Activated CD8-positive, alpha-beta memory T cell treated with anti-CD3 and anti-CD28 coated beads, Interleukin-2, amount 50 U/mL, for 48 hours (primary cell): ENCODE measurements around the gene GYG1.

Experiments used
- DNase-seq: peaks from one replicate; pipeline ENCODE4 v3.0.0-alpha.2; 2020

Gene GYG1

DNA sequence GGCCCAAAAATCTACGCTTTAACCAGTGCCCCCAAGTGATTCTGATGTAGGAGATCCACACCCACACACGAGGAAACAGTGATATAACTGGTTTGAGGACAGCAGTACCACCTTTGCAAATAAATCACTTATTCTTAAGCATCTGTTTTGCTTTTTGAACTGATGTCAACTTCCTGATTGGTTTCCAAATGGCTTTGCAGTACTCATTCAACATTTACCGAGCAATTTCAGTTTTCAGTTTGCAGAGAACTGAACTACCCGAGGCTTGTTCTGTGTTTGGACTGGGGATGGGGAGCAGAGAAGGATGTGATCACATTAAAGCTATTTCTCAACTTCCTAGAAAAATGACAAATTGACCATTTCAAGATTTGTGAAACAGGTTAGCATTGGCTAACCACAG lies 1.1 kb upstream of the GYG1 start:
- DNase-seq, result no peak

DNA sequence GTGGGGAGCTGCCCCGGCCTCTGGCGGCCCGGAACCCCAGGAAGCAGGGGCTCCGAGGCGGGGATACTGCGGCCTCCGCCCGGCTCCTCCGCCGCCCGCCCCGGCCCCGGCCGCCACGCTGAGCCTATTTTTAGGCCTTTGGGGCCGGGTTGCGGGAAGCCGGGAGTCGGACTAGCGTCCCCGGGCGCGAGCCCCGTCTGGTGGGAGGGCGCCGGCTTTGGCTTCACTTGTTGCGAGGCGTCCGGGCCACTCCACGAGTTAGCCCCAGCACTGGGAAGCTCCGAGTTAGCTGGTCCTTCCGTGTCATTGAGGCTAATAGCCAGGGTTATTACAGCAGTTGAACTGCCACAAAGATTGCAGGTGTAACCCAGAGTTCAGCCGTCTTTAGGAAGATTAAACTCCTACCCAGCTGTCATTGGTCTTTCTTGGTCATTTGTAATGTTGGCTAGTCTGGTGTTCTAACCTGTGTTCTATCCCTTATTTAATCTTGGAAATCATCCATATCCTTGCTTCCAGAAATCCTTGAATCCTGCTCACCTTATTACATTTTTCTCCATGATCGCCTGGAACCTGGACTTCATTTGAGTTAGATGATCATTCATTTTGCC lies 791 bp downstream of the GYG1 start:
- DNase-seq, result peak; percentile 73

DNA sequence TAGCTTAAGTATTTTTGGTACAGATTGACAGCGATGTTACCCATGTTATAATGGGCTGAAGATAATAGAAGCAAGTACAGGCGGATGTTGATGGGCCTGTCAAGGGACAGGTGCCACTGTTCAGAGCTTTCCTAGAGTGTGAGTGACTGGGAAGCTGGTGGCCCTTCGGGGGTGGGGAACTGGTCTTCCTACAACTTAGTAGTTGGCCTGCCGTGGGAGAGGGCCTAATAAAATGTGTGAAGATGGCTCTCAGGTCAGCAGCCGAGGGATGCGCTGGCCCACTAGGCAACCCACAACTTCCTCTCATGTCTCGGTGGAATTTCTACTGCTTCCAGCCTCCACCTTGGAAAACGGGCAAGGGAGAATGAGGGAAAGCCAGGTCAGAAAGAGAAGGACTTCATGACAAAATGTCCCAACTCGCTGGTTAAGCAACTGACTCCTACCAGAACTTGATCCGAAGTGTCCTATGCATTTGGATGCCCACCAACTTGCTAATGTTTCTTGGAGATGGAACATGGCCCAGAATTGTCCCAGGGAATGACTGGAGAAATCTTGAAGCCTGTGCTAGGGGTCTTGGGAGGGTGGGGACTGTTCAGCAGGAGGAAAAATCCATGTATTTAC lies 1.4 kb downstream of the GYG1 start:
- DNase-seq, result no peak

DNA sequence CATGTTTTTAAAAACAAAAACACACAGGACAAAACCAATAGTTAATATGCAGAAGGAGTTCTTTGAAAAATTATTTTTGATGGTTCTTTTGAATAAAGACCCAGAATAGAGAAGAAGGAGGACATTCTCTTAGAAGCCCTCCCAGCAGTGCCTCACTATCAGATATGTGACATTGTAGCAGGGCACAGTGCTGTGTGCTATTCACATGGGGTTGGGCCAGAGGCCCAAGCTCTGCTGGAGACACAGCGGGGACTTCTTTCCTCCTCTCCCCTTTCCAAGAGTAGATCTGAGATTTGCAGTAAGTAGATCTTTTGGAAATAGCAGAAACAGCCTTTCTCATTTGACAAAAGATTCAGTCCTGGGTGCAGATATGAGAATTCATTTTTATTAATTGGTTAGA lies 6.3 kb downstream of the GYG1 start:
- DNase-seq, result no peak

DNA sequence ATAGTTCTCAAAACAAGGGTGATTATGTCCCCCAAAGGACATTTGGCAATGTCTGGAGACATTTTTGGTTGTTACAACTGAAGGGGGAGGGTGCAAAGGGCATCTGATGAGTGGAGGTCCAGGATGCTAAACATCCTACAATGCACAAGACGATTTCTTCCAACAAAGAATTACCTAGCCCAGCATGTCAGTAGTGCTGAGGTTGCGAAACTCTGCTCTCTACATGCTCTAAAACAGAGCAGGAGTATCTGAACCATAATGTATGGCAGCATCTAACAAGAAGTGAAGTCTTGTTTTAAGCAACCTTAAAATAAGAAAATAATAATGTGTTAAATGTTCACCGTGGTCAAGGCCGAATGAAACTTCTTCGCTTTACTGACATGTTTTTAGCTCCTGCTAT lies 7.0 kb downstream of the GYG1 start:
- no peak for DNase-seq

DNA sequence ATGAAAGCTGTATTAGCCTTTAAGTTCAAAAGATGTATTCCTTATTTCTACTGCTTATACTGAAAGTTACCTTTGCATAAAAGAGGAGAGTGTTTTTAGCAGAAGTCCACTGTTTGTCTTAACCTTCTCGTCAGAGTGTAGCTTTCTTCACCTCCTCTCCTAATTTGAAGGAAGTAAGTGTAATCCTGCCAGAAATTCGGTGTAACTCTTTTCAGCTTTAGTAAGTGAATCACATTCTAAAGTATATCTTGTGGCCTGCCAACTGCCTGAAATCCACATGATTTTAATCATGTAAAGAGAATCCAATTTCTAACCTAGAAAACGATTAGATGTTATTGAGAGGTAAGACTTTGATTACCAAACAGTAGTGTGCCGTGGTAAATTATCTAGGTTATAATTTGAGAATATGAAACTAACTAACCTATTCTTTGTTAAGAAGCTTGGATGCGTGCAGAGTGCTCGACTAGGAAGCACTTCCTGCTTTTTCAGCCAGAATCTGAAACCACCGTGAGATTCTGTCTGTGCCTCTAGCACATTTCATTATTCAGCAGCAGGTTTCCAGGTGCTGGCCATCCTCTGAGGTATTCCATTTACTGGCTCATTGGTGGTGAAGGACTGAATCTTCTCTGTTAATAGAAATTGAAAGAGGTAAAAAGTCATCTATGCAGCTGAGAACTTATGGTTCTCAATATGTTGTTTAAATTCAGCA lies 7.5 kb downstream of the GYG1 start:
- no peak for DNase-seq

DNA sequence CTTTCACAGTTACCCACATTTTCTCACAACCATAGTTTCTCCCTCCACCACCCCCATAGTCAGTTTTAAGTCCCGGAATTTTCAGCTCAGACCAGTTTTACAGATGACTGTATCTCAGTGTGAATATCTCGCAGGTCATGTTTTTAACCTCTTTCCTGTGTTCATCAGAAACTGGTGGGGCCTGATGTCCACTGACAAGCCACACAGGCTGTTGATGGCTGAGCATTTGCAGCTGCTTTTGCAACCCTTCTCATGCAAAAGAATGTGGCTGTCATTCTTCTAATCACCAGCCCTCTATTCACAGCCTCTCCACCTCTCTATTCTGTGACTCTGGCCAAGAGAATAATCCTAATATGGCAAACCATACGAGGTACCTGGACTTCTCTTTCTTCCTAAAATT lies 8.5 kb downstream of the GYG1 start:
- DNase-seq, result no peak

DNA sequence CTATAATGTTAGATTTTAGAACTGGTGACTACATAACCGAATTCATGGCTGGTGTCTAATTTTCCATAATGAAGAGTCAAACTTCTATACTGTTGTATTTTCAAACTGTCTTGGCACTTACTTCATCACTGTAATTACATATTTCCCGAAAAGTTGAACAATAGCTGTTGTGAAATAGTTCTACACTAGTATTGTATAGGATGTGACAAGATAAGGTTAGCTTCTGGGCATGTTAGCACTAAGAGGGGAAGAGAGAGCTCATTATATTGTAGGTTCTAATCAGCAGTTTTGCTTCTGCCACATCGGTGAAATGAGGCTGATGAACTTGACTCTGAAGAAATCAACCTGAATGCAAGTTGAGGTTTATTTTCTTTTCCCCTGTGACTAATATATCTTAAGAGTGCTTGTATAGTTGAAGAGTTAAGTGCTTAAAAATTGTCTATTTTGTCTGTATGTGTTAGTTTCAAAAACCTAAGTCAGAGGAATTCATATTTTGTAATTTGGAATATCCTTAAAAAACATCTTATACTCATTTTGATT lies 8.9 kb downstream of the GYG1 start:
- no peak for DNase-seq

DNA sequence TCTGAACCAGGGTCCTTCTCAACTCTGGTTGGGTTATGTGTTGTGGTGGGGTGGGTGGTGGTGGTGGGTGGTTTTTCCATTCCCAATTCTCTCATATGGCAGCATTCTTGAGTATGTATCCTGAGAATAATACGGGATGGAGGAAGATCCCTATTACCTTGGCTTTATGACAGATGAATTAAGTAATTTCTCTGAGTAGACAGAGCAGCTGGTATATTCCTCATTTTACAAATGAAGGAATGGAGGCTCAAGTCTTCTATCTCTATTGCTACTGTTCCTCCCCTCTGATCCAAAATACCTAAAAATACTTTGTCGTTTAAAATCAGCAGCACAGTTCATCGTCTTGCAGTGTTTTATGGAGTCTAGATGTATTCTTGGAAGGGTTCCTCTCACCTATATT lies 10.4 kb downstream of the GYG1 start:
- no peak for DNase-seq

DNA sequence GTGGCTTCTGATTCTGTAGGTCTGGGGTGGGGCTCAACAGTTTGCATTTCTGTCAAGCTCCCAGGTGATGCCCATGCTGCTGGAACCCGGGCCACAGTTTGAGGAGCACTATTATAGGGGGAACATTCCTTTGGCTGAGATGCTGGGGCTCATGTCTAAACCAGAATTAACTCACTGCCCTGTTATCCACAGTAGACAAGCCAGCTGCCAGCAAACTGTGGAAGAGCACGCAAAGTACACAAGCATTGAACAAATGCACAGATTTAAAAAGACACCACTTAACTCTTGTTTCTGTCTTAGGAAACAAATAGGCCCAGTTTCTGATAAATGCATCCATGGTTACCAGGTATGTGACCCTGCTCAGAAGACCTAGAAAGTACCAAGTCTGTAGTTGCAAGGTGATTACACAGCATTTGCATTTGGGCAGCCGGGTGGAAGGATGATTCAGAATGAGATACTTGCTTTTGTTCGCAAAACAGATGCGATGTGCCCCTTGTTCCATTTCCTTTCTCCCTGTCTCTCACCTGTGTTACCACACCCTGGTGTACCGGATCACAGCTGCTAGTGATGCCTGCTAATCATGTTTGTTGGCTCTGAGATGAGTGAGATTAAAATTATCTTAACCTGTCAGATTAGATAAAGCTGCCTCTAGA lies 12.4 kb downstream of the GYG1 start:
- DNase-seq, result no peak

DNA sequence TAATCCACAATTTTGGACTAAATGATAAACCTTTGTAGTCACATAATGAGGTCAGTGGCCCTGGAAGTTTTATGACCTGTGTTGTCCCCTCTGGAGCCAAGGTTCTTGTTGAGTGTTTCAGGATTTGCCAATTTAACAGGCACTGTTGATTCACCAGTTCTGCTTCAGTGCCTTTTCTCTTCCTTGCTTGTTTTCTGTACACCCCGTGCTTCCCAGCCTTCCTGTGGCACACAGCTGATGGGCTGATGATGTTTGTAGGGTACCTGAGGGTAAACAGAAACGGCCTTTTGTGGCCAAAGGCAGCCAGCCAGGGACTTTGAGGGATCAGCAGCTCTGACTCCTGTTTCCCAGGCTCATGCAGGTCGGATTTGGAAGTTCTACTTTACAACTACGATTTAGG lies 13.3 kb downstream of the GYG1 start:
- DNase-seq, result no peak

DNA sequence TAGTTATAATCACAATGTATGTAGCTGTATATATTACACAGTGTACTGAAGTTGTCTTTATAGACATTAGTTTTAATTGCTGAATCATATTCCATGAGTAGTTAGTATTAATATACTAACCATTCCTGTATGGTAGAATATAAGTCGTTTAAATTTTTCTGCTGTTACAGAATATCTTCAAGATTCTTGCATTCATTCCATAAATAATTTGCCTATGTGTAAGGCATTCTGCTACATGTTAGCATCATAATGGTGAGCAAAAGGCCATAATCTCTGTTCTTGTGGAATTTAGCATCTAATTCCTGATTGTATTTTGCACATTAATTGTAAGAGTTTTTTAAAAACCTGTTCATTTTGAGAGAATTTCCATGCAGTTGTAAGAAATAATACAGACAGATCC lies 14.1 kb downstream of the GYG1 start:
- DNase-seq, result no peak

DNA sequence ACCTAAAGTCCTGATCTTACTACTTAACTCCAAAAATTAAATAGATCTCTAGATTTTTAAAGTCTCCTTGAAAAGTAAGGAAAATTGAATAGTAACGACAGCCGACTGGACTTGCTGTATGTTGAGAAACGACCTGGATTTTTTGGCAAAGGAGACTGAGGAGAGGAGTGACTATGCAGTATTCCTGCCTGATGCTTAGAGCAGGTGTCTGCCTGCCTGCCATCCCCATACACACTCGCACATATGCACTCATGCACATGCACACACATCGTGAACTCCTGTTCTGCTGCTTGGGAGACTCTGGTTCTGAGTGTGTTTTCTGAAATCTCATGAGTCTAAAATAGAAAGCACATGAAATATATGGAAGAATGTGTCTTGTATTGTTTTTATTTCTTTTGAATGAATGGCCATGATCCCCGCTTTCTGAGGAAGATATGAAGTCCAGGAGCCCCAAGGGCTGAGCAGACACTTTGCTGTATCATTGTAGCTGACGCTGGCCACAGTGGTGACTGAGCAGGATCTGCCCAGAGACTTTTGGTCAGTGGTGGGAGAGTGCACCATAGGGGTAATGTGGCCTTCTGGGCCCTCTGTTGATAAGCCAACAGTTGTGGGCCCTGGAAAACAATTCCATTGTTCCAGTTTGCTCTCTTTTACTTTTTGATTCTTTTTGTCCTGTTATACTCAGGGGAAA lies 16.4 kb downstream of the GYG1 start:
- no peak for DNase-seq

DNA sequence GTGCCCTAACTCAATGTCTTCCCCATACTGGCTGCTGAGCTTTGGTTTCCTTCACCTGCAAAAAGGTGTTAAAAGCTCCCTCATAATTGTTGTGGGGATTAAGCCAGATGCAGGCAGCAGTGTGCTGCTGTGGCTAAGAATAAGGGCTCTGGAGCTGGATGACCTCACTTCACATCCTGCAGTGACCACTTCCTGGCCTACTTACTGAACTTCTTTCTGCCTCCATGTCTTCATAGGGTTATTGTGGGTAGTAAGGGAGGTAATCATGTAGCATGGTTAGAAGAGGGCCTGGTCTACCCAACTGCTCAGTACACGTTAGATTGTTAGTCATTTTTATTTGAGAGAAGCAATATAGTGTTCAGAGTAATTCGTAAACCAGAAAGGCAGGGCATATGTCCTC lies 18.4 kb downstream of the GYG1 start:
- no peak for DNase-seq

DNA sequence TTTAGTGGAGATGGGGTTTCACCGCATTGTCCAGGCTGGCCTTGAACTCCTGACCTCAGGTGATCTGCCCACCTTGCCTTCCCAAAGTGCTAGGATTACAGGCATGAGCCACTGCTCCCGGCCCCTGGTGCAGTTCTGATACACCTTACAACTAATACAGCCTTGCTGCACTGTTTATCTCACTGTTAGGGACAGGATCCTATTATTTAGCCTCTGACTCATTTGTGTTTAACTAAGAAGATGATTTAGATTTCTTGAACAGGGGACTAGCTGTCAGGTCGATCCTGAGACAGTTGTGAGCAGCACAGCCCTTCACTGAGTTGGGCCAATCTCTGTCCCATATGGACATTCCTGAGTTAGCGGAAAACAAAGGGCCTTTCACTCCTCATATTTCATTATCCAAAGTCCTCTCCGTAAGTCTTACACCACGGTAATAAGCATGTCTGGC lies 19.2 kb downstream of the GYG1 start:
- no peak for DNase-seq

DNA sequence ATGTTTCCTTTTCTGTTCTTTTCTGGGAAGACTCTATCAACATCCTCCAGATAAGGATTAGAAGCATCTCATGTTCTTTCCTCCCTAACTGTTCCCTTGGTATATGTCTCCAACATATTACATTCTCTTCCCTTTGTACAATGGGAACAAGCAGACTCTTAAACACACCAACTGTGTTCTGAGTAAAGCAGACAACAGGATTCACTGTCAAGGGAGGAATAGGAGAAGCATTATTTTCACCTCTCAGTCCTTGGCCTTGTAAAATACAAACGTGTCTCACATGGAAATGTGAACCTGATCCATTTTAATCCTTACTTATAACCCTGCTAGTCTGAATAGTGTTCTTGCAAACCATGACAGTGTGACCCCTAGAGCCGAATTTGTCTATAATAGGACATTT lies 19.6 kb downstream of the GYG1 start:
- no peak for DNase-seq

DNA sequence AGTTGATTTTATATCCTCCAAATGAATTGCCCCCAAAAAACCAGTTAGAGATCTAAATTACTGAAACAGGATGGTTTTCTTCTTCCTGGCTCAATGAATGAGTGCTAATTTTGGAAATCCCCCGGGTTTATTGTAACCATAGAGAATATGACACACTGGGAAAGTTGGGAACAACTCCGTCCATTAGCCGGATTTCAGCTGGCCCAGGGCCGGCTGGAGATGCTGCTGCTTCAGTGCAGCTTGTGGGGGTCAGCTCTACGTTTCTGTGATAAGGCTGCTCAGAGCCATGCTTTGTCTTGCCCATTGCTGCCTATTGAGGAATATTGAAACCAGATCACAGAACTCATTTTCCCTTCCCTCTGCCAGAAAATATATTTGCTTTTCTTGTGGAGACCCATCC lies 20.3 kb downstream of the GYG1 start:
- no peak for DNase-seq

DNA sequence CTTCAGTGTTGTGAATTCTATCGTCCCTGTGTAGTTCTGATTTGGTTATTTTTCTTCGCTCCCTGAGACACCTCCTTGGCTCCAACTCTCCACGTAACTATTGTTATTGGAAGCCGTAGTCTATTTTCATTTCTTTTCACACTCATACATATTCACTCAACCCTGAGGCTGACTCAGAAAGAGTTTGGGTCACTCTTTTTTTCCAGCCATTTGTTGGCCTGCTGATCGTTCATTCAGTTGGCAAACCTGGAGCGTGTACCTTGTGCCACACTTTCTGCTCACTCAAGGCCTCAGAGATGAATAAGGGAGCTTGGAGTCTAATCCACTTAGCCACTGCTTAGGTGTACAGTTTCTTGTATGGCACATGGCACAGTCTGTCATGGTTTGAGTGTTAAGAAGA lies 22.4 kb downstream of the GYG1 start:
- no peak for DNase-seq

DNA sequence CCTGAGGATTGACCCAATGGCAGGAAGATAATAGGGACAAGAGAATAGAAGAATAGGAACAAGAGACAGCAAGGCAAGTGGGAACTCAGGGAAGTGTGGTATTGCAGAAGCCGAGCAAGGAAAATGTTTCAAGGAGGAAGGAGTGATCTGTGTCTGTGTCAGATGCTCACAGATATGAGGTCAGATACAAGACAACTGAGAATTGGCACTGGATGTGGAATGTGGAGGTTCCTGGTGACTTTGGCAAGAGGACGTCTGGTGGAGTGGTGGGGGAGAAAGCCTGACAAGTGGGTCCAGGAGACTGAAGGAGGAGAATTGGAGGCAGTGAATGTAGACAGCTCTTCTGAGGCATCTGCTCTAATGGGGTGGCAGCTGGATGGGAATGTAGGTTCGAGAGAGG lies 24.1 kb downstream of the GYG1 start:
- no peak for DNase-seq

DNA sequence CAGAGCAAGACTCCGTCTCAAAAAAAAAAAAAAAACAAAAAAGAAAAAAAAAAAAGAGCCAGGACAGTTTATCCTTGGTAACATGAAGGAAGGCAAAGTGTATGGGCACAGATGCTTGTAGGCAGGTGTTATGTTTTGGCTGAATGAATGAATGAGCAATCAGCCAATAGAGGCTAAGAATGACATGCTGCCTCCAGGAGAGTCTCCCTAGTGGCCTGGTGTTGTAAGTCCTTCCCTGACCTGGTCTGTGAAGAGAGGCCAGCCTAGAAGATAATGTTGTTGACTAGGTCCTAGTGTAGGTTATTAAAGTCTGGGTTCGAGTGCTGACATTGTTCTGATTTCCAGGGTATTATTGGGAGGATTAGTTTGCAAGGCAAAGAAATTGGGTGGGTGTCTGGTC lies 24.9 kb downstream of the GYG1 start:
- DNase-seq, result no peak

DNA sequence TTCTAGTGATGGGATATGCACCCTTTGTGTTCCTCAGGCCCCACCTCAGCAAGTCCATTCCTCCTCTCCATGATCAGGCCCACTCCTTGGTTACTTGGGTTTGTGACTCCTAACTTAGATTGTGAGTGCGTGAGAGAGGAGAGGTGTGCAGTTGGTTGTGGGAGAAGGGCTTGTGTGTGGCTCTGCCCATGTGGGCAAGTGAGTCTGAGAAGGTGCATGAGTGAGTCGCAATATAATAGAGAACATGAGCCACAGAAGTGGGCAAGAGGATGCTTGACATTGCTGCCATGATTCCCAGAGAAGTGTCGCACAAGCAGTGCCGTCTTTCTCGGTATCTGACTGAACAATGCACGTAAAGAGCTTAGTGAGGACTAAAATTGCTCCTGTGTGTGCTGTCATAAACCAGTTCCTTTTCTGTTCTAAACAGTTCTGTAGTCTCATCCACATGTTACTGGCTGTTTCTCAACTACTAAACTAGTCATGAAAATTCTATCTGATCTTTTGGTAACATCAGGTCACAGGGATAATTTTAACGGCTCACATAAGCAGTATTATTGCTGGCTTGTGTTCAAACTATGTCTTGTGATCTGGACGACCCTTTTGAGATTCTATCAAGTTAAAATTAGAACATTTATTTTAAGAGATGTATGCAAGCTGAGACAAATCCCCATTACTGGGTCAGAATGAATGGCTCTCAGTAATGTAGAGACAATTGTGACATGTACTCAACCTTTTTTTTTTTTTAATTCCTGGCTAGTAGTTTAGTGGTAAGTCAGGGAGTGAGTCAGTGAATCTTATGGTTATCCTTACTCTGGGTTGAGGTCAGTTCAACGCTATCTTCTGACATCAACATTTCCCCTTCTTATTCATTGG lies 25.6 kb downstream of the GYG1 start:
- no peak for DNase-seq

DNA sequence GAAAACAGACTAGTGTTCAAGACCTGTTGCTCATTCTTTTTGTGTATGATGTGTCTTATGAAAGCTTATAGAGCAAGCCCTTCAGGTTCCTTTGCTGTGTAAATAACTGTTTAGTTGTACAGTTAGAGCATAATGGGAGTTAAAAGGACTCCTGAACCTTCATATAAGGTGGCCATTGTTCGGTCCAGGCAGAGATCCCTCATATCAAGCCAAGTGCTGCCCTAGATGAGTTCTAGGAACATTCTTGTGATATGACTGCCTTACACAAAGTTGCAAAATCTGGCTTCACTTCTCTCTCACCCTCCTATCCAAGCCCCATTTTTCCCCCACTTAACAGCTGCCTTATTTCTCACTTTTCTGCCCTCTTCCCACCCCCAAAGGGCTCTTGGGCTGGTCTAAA lies 26.9 kb downstream of the GYG1 start:
- DNase-seq, result no peak
